Measurements from ENCODE around the gene BACH2.

GRCh38 chr6:90168693-90169131, 127.9 kb downstream of the BACH2 start:
- no peak for TF ChIP-seq CTCF (optimal IDR thresholded peaks at IDR 0.05 in 1 of 3, IDR thresholded peaks at IDR 0.05 in 1 of 3, conservative IDR thresholded peaks at IDR 0.05 in 1 of 3; ENCODE audit: extremely low read depth in 1 of 3, insufficient read depth in 2 of 3, low read length in 3 of 3)
- no peak for TF ChIP-seq EZH2 (IDR thresholded peaks at IDR 0.05; ENCODE audit: low read length)

Data from keratinocyte (primary cell).